CD4-positive, alpha-beta T cell treated with Interleukin-15 for 4 hours (primary cell): Measurements from ENCODE around the gene CASKIN1.
"Not testable (repeated sequence)": the region's sequence is repeated elsewhere in the genome, so short reads cannot be mapped to it uniquely, and the experiment has no call there.

ENCODE experiments used
- DNase-seq: peaks from one replicate; pipeline ENCODE4 v3.0.0-alpha.2; 2020; ENCODE audit warnings: low spot score

The CASKIN1 gene

DNA sequence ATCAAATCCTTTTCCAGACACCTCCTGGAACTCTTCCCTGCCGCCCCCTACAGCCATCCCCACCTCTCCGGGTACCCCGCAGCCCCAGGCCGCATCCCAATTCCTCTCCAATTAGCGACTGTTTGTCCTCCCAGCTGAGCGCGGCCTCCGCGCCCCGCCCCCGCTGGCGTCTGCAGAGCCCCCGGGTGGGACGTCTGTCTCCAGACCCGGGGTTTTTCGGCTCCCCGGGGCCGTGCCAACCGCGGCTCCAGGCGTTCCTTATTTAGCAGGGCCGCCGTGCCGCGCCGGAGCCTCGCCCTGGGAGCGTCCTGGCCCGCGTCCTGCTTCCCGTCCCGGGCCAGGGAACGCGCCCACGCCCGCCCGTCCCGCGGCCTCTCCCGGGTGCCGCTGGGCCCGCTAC lies 61.3 kb downstream of the CASKIN1 start:
- DNase-seq: not testable (repeated sequence)

DNA sequence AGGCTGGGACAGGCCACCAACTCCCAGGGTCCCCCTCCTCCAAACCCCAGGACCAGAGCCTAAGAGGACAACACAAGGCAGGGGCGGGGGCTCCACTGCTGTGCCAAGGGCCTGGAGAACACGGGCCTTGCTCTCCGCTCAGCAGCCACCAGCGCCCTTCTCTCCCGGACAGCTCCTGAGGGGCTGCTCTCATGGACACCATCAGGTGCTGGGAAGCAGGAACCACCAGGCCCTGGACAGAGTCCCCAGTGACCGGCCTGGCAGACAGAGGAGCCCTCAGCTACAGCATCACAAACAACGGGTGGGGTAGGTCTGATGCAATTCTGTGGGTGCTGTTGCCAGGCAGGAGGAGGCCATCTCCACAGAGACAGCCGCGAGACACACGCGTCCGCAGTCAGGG lies 62.6 kb downstream of the CASKIN1 start:
- DNase-seq: not testable (repeated sequence)

DNA sequence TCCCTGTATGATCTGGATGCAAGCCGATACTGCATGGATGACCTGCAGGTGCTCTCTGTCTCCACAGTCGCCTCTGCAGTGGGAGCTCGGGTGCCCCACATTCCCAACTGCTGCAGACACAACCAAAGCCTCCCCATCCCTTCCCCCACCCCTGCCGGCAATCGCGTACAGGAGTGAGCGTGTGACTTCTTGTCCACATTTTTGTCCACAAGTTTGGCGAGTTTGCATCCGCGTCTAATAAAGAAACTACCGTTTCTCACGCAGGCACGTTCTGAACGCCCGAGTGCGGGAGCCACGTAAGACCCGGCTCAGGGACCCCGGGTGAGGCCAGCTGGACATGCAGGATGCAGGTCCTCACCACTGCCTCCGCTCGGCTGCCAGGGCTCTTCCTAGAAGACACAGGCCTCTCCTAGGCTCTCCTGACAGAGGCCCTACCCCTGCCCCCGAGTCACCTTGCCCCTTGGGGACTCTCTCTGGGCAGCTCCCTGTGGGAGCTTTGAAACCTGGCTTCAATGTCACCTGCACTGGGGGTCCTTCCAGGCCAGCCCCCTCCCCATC lies 66.4 kb downstream of the CASKIN1 start:
- DNase-seq: not testable (repeated sequence)

GRCh38 chr16:2129251-2129650 lies 67.2 kb downstream of the CASKIN1 start:
- DNase-seq: not testable (repeated sequence)

DNA sequence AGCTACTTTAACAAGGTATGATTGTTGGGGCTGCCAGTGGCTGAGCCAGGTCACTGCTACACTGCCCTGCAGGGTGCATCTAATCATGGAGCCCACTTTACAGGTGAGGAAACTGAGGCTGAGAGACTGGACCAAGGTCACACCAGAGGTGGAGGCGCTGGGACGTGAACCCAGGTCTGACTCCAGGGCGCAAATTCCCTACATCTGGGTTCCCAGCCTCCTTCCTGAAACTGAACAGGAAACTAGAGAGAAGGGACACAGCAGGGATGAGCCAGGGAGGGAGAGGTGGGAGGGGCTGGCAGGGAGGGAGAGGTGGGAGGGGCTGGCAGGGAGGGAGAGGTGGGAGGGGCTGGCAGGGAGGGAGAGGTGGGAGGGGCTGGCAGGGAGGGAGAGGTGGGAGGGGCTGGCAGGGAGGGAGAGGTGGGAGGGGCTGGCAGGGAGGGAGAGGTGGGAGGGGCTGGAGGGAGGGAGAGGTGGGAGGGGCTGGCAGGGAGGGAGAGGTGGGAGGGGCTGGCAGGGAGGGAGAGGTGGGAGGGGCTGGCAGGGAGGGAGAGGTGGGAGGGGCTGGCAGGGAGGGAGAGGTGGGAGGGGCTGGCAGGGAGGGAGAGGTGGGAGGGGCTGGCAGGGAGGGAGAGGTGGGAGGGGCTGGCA lies 68.7 kb downstream of the CASKIN1 start:
- DNase-seq: peak; percentile 30
